ENCODE results near the gene PLXNA4.
A peak's percentile ranks its signal among the peaks of the same experiment; 100 is the strongest.

The PLXNA4 gene

DNA sequence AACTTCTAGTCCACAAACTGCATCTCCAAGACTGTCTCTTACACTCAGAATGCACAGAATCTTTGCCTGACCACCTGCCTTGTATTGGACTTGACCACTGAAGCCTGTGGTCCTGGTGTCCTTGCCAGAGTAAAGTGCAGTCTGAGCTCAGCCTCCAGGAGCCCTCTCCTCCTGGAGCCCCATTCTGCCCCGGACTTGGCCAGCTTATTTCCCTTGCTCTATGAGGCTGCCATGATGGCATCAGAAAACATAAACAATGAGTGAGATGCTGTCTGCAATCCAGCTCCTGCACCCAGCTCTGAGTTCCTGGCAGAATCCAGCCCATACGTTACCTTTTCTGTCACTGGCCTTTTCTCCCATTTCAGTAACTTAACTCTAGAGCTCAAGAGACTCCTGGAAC is 494.6 kb downstream of the PLXNA4 start:
- TF ChIP-seq, protein P1, sequence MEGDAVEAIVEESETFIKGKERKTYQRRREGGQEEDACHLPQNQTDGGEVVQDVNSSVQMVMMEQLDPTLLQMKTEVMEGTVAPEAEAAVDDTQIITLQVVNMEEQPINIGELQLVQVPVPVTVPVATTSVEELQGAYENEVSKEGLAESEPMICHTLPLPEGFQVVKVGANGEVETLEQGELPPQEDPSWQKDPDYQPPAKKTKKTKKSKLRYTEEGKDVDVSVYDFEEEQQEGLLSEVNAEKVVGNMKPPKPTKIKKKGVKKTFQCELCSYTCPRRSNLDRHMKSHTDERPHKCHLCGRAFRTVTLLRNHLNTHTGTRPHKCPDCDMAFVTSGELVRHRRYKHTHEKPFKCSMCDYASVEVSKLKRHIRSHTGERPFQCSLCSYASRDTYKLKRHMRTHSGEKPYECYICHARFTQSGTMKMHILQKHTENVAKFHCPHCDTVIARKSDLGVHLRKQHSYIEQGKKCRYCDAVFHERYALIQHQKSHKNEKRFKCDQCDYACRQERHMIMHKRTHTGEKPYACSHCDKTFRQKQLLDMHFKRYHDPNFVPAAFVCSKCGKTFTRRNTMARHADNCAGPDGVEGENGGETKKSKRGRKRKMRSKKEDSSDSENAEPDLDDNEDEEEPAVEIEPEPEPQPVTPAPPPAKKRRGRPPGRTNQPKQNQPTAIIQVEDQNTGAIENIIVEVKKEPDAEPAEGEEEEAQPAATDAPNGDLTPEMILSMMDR (conservative IDR thresholded peaks at IDR 0.05), result no peak
- peak overlapping the region; percentile 76 for H3K27ac ChIP-seq

- H3K27ac ChIP-seq, result peak overlapping the region; percentile 76
- TF ChIP-seq, protein P1 (conservative IDR thresholded peaks at IDR 0.05), result no peak
Measured at GRCh38 chr7:132080967-132081668, 495.2 kb downstream of the PLXNA4 start.

- no peak overlapping the region for H3K27ac ChIP-seq
- TF ChIP-seq, protein P1 (conservative IDR thresholded peaks at IDR 0.05), result no peak
Measured at GRCh38 chr7:132080467-132080866, 495.8 kb downstream of the PLXNA4 start.

GRCh38 chr7:132078891-132079735 is 497.2 kb downstream of the PLXNA4 start:
- TF ChIP-seq, protein P1 (conservative IDR thresholded peaks at IDR 0.05), result no peak

GRCh38 chr7:132077971-132078685 is 498.1 kb downstream of the PLXNA4 start:
- H3K27ac ChIP-seq, result no peak overlapping the region
- TF ChIP-seq, protein P1 (conservative IDR thresholded peaks at IDR 0.05), result no peak

More at GRCh38 chr7:132078891-132079735, 497.2 kb downstream of the PLXNA4 start:
- no peak overlapping the region for H3K27ac ChIP-seq

- H3K27ac ChIP-seq, result no peak overlapping the region
- TF ChIP-seq, protein P1 (conservative IDR thresholded peaks at IDR 0.05), result no peak
Measured at GRCh38 chr7:132076301-132077035, 499.8 kb downstream of the PLXNA4 start.
